Activated B cell treated with CpG ODN at 0.5 μM for 24 hours (primary cell): ENCODE data around the gene GMPR2. TPM values are rescaled to one million over a fixed set of nuclear protein-coding genes. Genes with fewer than 3 reads are reported as not detected.

ENCODE experiments used
- ATAC-seq: fragments of 200-7000 bp; cut with Tn5 transposase; one replicate; pipeline ENCODE4 v1.10.0; 2021; ENCODE audit warnings: low read depth, mild to moderate bottlenecking, moderate library complexity
- CTCF ChIA-PET: fragments of 350-600 bp; sonication (Branson Sonifier 250); formaldehyde crosslinking; loops from one replicate; lab custom pipeline; 2021; ENCODE audit warnings: antibody characterized with exemption; lab: Charles Lee
- POLR2A ChIA-PET: fragments of 350-600 bp; sonication (Branson Sonifier 250); formaldehyde crosslinking; loops from one replicate; lab custom pipeline; 2021; ENCODE audit warnings: antibody characterized with exemption; lab: Charles Lee
- DNase-seq: peaks from one replicate; pipeline ENCODE4 v3.0.0; 2022
- H3K27ac Mint-ChIP-seq: one replicate; pipeline ENCODE4 v1.8.0; 2020; ENCODE audit warnings: mixed read lengths
- H3K27me3 Mint-ChIP-seq: one replicate; pipeline ENCODE4 v1.8.0; 2021; ENCODE audit warnings: mixed read lengths
- H3K36me3 Mint-ChIP-seq: one replicate; pipeline ENCODE4 v1.8.0; 2021; ENCODE audit warnings: low read depth, mixed read lengths
- H3K4me1 Mint-ChIP-seq: one replicate; pipeline ENCODE4 v1.8.0; 2021; ENCODE audit warnings: mixed read lengths
- H3K4me3 Mint-ChIP-seq: one replicate; pipeline ENCODE4 v1.8.0; 2020; ENCODE audit warnings: mild to moderate bottlenecking, mixed read lengths
- H3K9me3 Mint-ChIP-seq: one replicate; pipeline ENCODE4 v1.8.0; 2020; ENCODE audit warnings: mixed read lengths
- intact Hi-C: fragments of 100-400 bp; cut with micrococcal nuclease; formaldehyde crosslinking; loops from one replicate; pipeline ENCODE4 v1.15.1; 2024
- total RNA-seq: library from RNA; stranded (reverse); gene quantifications from 2 replicates; pipeline ENCODE4 v1.2.3, GENCODE V29; 2022
- TF ChIP-seq, protein P1 (sequence below): fragments of 200-600 bp; IDR thresholded peaks from one replicate; pipeline ENCODE4 v1.8.0; 2022; ENCODE audit warnings: antibody characterized with exemption, mild to moderate bottlenecking

Gene GMPR2
- total RNA-seq, 1 donor from 2014 or later = 50.2 TPM

DNA sequence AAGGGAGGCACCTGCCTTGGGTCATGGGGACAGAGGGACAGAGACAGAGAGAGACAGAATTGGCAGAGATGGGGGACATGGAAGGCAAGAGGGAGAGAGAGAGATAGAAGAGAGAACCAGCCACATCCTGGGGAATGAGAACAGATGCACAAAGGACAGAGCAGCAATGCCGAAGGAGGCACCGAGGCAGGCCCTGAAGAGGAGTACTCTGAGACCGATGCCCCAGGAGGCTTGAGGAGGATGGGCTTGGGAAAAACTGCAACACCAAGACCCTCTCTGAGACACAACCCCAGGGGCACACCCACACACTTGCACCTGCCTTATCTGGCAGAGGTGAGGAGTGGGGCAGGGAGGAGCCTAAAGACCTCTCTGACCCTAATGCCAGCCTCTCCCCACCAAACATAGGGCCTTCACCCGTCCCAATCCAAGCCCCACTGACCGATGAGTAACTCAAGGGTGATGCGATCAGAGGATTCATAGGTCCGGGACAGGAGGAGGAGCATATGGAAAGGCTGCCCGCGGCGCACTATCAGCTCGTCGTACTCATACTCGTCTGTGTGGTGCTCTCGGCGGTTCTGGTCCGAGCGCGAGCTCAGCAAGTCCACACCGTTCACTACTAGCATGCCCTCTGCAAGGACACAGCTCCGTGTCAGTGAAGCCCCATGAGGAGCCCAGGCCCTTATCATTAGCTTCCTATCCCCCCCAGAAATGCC lies 28.7 kb downstream of the GMPR2 start:
- no peak overlapping the region for H3K4me3 Mint-ChIP-seq
- H3K4me1 Mint-ChIP-seq = no peaks in the 10 kb centered on the region
- intact Hi-C loops = no loop called here
- DNase-seq = no peak
- TF ChIP-seq, protein P1, sequence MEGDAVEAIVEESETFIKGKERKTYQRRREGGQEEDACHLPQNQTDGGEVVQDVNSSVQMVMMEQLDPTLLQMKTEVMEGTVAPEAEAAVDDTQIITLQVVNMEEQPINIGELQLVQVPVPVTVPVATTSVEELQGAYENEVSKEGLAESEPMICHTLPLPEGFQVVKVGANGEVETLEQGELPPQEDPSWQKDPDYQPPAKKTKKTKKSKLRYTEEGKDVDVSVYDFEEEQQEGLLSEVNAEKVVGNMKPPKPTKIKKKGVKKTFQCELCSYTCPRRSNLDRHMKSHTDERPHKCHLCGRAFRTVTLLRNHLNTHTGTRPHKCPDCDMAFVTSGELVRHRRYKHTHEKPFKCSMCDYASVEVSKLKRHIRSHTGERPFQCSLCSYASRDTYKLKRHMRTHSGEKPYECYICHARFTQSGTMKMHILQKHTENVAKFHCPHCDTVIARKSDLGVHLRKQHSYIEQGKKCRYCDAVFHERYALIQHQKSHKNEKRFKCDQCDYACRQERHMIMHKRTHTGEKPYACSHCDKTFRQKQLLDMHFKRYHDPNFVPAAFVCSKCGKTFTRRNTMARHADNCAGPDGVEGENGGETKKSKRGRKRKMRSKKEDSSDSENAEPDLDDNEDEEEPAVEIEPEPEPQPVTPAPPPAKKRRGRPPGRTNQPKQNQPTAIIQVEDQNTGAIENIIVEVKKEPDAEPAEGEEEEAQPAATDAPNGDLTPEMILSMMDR = no peak
- H3K27ac Mint-ChIP-seq = no peak overlapping the region
- no peaks in the 10 kb centered on the region for H3K27me3 Mint-ChIP-seq
- ChIA-PET POLR2A (interaction anchor here (1.8 kb wide), 1 partner anchor 10 kb away, joined by 7 read pairs; the partner anchor contains the start of gene RABGGTA), CTCF (no interaction called here)
- peaks cover 37% of the 10 kb centered on the region for H3K36me3 Mint-ChIP-seq
- no peaks in the 10 kb centered on the region for H3K9me3 Mint-ChIP-seq
- no peak for ATAC-seq

DNA sequence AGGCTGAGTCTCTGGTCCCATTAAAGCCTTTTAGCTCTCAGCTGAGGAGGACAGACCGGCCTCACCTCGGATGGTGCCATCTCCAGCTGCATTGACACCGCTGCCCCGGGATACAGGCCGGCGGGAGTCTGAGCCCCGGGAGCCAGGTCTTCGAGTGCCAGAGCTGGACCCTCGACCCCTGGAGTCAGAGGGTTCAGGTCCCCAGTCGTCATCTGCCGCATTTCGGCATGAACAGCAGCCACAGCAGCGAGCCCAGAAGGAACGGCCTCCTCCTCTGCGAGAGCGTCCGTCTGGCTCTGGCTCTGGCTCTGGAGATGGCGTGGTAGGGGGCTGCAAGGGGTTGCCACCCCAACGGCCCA lies 29.2 kb downstream of the GMPR2 start:
- ATAC-seq (no peak), DNase-seq (no peak)
- Mint-ChIP-seq H3K36me3 (peaks cover 42% of the 10 kb centered on the region), H3K27ac (no peak overlapping the region), H3K4me3 (no peak overlapping the region), H3K27me3 (no peaks in the 10 kb centered on the region), H3K4me1 (no peaks in the 10 kb centered on the region), H3K9me3 (no peaks in the 10 kb centered on the region)
- CTCF ChIA-PET = no interaction called here
- TF ChIP-seq, protein P1 = no peak
- POLR2A ChIA-PET = interaction anchor here (1.8 kb wide), 1 partner anchor 9 kb away, joined by 7 read pairs; the partner anchor contains the start of gene RABGGTA
- intact Hi-C loops = no loop called here

DNA sequence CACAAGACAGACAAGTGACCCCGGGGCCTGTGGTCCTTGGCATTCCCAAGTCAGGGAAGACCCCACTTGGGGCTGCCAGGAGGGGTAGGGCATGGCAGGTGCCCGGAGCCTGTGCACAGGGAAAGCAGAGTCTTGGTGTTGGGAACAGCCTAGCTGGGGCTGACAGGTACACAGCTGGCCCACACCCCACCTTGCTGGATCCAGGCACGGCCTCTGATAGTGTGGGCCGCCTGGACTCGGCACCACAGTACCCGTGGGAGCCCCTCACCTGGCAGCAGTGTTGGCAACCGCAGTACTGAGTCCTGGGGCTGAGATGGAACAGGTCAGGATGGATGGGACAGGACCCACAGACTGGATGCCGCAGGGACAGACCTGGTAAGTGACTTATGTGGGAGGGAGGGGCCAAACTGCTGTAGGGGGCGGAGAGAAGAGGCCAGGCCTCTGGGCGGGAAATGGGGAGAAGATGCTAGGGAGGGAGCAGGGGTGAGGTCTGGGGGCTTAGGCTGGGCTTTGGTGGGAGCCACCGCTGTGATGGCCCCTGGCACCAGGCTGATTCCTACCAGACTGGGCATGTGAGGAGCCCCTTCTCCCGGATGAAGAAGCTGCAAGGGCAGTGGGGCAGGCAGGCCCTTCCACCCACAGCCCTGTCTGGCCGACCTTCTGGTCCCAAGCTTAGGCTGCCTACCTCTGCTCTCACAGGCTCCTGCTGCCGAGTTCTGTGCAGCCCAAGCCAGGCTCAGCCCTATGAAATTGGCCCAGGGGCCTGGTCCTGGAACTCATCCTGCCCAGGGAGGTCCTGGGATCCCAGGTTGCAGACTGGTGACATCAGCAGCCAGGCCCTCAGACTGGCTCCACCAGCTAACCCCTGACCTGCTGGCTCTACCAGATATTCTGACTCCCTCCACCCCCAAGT lies 30.3 kb downstream of the GMPR2 start, which contains the start of gene TGM1:
TGM1 (minus strand) TSS at position 357 of the 913 bp plus-strand sequence. CDS start 825 bp downstream, outside the sequence.
- H3K36me3 Mint-ChIP-seq = peaks cover 43% of the 10 kb centered on the region
- no peak for ATAC-seq
- H3K27me3 Mint-ChIP-seq = no peaks in the 10 kb centered on the region
- no peak for DNase-seq
- no peaks in the 10 kb centered on the region for H3K9me3 Mint-ChIP-seq
- no peak within 1 kb of the TSS for H3K4me3 Mint-ChIP-seq
- TF ChIP-seq, protein P1 = no peak
- no peak within 1 kb of the TSS for H3K27ac Mint-ChIP-seq
- ChIA-PET CTCF (no interaction called here), POLR2A (interaction anchor here (0.6 to 1.8 kb wide), 2 partner anchors 8 to 16 kb away, joined by 4 to 7 read pairs; partner anchors contain the start of gene RABGGTA)
- intact Hi-C loops = no loop called here
- H3K4me1 Mint-ChIP-seq = no peaks in the 10 kb centered on the region

DNA sequence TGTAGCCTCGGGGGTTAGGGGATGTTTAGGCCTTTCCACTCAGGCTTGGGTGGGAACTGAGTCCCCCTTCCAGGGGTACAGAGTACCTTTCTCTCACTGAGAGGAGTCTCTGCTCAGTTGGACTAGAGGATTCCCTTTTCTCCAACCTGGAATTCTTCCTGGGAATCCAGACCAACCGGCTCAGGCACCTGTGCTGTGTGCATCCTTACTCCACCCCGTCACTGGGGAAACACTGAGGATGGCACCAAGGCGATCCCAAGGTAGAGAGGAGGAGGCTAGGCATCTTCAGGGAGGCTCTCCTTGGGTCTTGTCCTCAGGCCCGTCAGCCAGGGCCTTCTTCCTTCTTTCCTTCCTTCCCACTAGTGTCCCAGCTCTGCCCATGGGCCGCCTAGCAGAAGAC lies 31.1 kb downstream of the GMPR2 start:
- H3K27ac Mint-ChIP-seq = no peak overlapping the region
- H3K4me3 Mint-ChIP-seq = no peak overlapping the region
- POLR2A ChIA-PET = interaction anchor here (0.6 to 1.4 kb wide), 2 partner anchors 17 to 21 kb away, joined by 3 to 4 read pairs; partner anchors contain the start of gene TINF2
- H3K4me1 Mint-ChIP-seq = no peaks in the 10 kb centered on the region
- H3K9me3 Mint-ChIP-seq = no peaks in the 10 kb centered on the region
- no peak for DNase-seq
- intact Hi-C loops = no loop called here
- no peaks in the 10 kb centered on the region for H3K27me3 Mint-ChIP-seq
- TF ChIP-seq, protein P1 = no peak
- CTCF ChIA-PET = no interaction called here
- no peak for ATAC-seq
- peaks cover 48% of the 10 kb centered on the region for H3K36me3 Mint-ChIP-seq

DNA sequence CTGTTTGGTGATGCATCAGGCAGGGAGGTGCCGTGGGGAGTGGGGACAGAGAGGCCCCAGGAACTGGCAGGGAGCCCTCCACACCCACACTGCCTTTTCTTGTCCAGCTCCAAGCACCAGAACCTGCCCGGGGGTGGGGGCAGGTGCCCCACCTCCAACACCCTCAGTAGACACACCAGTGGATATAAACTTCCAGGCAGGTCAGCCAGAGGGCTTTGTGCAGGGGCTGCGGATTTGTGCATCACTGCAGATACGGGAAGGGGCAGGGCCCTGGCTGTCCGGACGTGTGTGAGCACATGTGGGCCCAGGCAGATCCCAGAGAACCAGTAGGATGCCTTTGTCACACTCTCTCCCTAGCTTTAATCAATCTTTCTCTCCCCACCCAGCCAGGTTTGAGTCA lies 31.6 kb downstream of the GMPR2 start:
- intact Hi-C loops = no loop called here
- Mint-ChIP-seq H3K4me1 (peaks cover 2% of the 10 kb centered on the region), H3K27ac (no peak overlapping the region), H3K27me3 (no peaks in the 10 kb centered on the region), H3K4me3 (no peak overlapping the region), H3K36me3 (peaks cover 52% of the 10 kb centered on the region), H3K9me3 (no peaks in the 10 kb centered on the region)
- ATAC-seq (no peak), DNase-seq (no peak)
- TF ChIP-seq, protein P1 = no peak
- ChIA-PET POLR2A (interaction anchor here (1.4 kb wide), 1 partner anchor 22 kb away, joined by 3 read pairs; the partner anchor contains the start of gene TINF2), CTCF (no interaction called here)
